HUES6 (cell line): ENCODE data around the gene VWA2.

ENCODE experiments used
- H3K27ac ChIP-seq: 2 replicates; pipeline ENCODE4 v1.7.0; 2013; ENCODE audit warnings: low read depth, mild to moderate bottlenecking, low read length, inconsistent platforms
- H3K27me3 ChIP-seq: 2 replicates; pipeline ENCODE4 v1.6.1; 2013; ENCODE audit warnings: low read length; ENCODE audit not compliant: control insufficient read depth, insufficient read depth
- H3K36me3 ChIP-seq: 2 replicates; pipeline ENCODE4 v1.6.1; 2013; ENCODE audit warnings: low read length; ENCODE audit not compliant: control insufficient read depth, insufficient read depth
- H3K4me1 ChIP-seq: 2 replicates; pipeline ENCODE4 v1.6.1; 2013; ENCODE audit warnings: low read length; ENCODE audit not compliant: control insufficient read depth, insufficient read depth
- H3K4me3 ChIP-seq: 2 replicates; pipeline ENCODE4 v1.5.1; 2013; ENCODE audit warnings: low read depth, low read length
- H3K9ac ChIP-seq: one replicate; pipeline ENCODE4 v1.6.1; 2013; ENCODE audit warnings: mild to moderate bottlenecking, low read length
- H3K9me3 ChIP-seq: 2 replicates; pipeline ENCODE4 v1.6.1; 2013; ENCODE audit warnings: low read depth, low read length; ENCODE audit not compliant: control insufficient read depth, insufficient read depth

VWA2 gene

GRCh38 chr10:114319406-114320248, 80.6 kb downstream of the VWA2 start:
- H3K9ac ChIP-seq: no peak overlapping the region

GRCh38 chr10:114320249-114321116, 81.4 kb downstream of the VWA2 start:
- no peak overlapping the region for H3K4me3 ChIP-seq
- no peaks in the 10 kb centered on the region for H3K27me3 ChIP-seq
- H3K9ac ChIP-seq: peak overlapping the region; percentile 45
- no peak overlapping the region for H3K27ac ChIP-seq
- H3K9me3 ChIP-seq: no peaks in the 10 kb centered on the region
- peaks cover 26% of the 10 kb centered on the region for H3K4me1 ChIP-seq
- H3K36me3 ChIP-seq: no peaks in the 10 kb centered on the region

More at GRCh38 chr10:114319406-114320248, 80.6 kb downstream of the VWA2 start:
- Histone ChIP-seq H3K27me3 (no peaks in the 10 kb centered on the region), H3K9me3 (no peaks in the 10 kb centered on the region), H3K27ac (no peak overlapping the region), H3K36me3 (no peaks in the 10 kb centered on the region), H3K4me1 (peaks cover 26% of the 10 kb centered on the region), H3K4me3 (no peak overlapping the region)

- H3K9ac ChIP-seq: peak overlapping the region; percentile 63
- no peaks in the 10 kb centered on the region for H3K9me3 ChIP-seq
- H3K36me3 ChIP-seq: no peaks in the 10 kb centered on the region
- H3K27ac ChIP-seq: peak overlapping the region; percentile 37; the same call in 1 of the 2 replicates
- peaks cover 26% of the 10 kb centered on the region for H3K4me1 ChIP-seq
- no peak overlapping the region for H3K4me3 ChIP-seq
- H3K27me3 ChIP-seq: no peaks in the 10 kb centered on the region
Measured at GRCh38 chr10:114322344-114322743, 83.3 kb downstream of the VWA2 start.

DNA sequence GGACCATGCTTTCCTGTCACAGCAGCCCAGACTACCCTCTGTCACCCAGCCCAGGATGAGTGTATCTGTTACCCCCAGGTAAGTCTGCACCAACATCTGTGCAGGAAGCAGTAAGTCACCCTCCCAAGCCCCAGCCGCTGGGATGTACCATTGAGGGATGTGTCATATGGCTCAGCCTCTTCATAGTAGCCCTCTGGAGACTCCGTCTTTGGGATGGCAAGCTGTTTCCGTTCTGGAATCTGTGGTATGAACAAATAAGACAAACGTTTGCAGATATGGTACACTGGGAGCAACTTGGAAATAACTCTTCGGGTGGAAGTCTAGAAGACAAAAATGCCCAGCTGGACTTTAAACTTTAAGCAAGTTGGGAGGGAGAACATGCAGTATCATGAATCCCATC, 84.0 kb downstream of the VWA2 start:
- Histone ChIP-seq H3K9ac (no peak overlapping the region), H3K4me3 (no peak overlapping the region), H3K4me1 (peaks cover 26% of the 10 kb centered on the region), H3K27me3 (no peaks in the 10 kb centered on the region), H3K36me3 (no peaks in the 10 kb centered on the region), H3K9me3 (no peaks in the 10 kb centered on the region), H3K27ac (no peak overlapping the region)

- Histone ChIP-seq H3K27me3 (no peaks in the 10 kb centered on the region), H3K4me1 (peaks cover 16% of the 10 kb centered on the region; the same call in 1 of the 2 replicates), H3K4me3 (no peak overlapping the region), H3K27ac (no peak overlapping the region), H3K9ac (no peak overlapping the region), H3K9me3 (no peaks in the 10 kb centered on the region), H3K36me3 (no peaks in the 10 kb centered on the region)
Measured at GRCh38 chr10:114326795-114327194, 87.7 kb downstream of the VWA2 start.

DNA sequence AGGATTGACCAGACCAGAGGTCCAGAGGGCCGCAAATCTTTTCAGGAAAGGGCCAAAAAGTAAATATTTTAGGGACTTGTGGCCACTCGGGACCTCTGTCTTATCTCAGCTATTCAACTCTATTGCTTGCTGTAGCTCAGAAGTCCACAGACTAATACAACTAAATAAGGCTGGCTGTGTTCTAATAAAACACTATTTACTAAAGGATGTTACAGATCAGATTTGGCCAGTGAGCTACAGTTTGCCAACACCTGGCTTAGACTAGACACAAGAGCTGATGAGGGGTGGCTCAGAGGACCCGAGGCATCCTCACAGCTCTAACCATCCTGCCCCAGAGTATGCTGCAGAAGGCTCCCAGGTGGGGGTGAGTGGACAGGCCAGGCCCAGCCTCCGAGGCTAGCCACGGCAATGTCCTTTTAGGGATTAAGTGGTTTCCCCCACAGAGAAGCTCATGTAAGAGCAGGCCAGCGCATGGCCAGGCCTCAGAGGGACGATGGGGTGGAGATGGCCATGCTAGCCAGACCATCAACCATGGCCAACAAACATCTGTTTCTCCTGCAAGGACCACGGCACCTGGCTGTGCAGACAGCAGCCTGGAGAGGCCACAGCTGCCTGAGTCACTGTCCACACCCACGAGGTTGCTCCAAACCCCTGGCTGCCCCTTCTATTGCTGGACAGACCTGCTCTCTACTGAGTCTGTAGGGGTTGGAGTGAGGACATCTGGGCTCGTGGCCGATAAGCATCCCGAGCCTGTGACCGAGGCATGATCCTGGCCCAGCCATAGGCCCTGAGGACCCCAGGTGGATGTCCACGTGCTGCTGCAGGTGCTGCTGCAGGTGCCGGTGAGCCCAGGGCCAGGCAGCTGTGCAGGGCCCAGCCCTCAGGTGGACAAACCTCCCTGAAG, 88.7 kb downstream of the VWA2 start:
- Histone ChIP-seq H3K9ac (no peak overlapping the region), H3K27me3 (no peaks in the 10 kb centered on the region), H3K4me1 (peaks cover 14% of the 10 kb centered on the region; the same call in 1 of the 2 replicates), H3K36me3 (no peaks in the 10 kb centered on the region), H3K9me3 (no peaks in the 10 kb centered on the region), H3K4me3 (no peak overlapping the region), H3K27ac (no peak overlapping the region)

GRCh38 chr10:114328441-114328812, 89.4 kb downstream of the VWA2 start:
- H3K4me1 ChIP-seq: peaks cover 13% of the 10 kb centered on the region; the same call in 1 of the 2 replicates
- no peaks in the 10 kb centered on the region for H3K36me3 ChIP-seq
- H3K4me3 ChIP-seq: no peak overlapping the region
- no peak overlapping the region for H3K9ac ChIP-seq
- no peak overlapping the region for H3K27ac ChIP-seq
- no peaks in the 10 kb centered on the region for H3K9me3 ChIP-seq
- no peaks in the 10 kb centered on the region for H3K27me3 ChIP-seq

GRCh38 chr10:114328874-114329273, 89.8 kb downstream of the VWA2 start:
- Histone ChIP-seq H3K27ac (no peak overlapping the region), H3K4me3 (no peak overlapping the region), H3K36me3 (no peaks in the 10 kb centered on the region), H3K9ac (no peak overlapping the region), H3K9me3 (no peaks in the 10 kb centered on the region), H3K27me3 (no peaks in the 10 kb centered on the region), H3K4me1 (peaks cover 13% of the 10 kb centered on the region; the same call in 1 of the 2 replicates)

- Histone ChIP-seq H3K9me3 (no peaks in the 10 kb centered on the region), H3K4me3 (no peak overlapping the region), H3K27me3 (no peaks in the 10 kb centered on the region), H3K4me1 (peaks cover 17% of the 10 kb centered on the region), H3K9ac (no peak overlapping the region), H3K27ac (no peak overlapping the region), H3K36me3 (no peaks in the 10 kb centered on the region)
Measured at GRCh38 chr10:114329634-114330365, 90.7 kb downstream of the VWA2 start.
